A673 (cell line): ENCODE results near the gene ADGRE2.

Source experiments
- CTCF ChIP-seq: fragments of 300-800, 200-600 bp; sonication (generic); conservative IDR thresholded peaks from 2 replicates; pipeline ENCODE4 v1.5.1; 2017; ENCODE audit warnings: low read depth, mild to moderate bottlenecking, antibody characterized with exemption, low read length, moderate library complexity, mixed read lengths
- EZH2 ChIP-seq: fragments of 200-600 bp; sonication (generic); IDR thresholded peaks from 2 replicates; pipeline ENCODE4 v1.6.1; 2017; ENCODE audit warnings: borderline replicate concordance, low read depth, mild to moderate bottlenecking, mixed read lengths, antibody characterized with exemption, low read length; ENCODE audit not compliant: poor library complexity, severe bottlenecking

GRCh38 chr19:14782626-14783409, 4.5 kb upstream of the ADGRE2 start:
- TF ChIP-seq CTCF (no peak), EZH2 (no peak)
